Ishikawa (cell line): ENCODE results near the gene MAGI2.

Source experiments
- CEBPB ChIP-seq: IDR thresholded peaks from 2 replicates; pipeline ENCODE4 v1.6.1; 2012
- CREB1 ChIP-seq: IDR thresholded peaks from 2 replicates; pipeline ENCODE4 v1.6.1; 2012; ENCODE audit warnings: low read depth
- EGR1 ChIP-seq: IDR thresholded peaks from 2 replicates; pipeline ENCODE4 v1.6.1; 2012
- EP300 ChIP-seq: IDR thresholded peaks from 2 replicates; pipeline ENCODE4 v1.6.1; 2012; ENCODE audit warnings: borderline replicate concordance
- FOXM1 ChIP-seq: IDR thresholded peaks from 2 replicates; pipeline ENCODE4 v1.6.1; 2012; ENCODE audit warnings: low read depth, borderline replicate concordance
- MAX ChIP-seq: IDR thresholded peaks from 2 replicates; pipeline ENCODE4 v1.6.1; 2012
- NFIC ChIP-seq: IDR thresholded peaks from 2 replicates; pipeline ENCODE4 v1.6.1; 2012
- RAD21 ChIP-seq: IDR thresholded peaks from 2 replicates; pipeline ENCODE4 v1.6.1; 2012; ENCODE audit warnings: low read depth
- REST ChIP-seq: IDR thresholded peaks from 2 replicates; pipeline ENCODE4 v1.6.1; 2012; ENCODE audit warnings: low read depth, mild to moderate bottlenecking
- TAF1 ChIP-seq: IDR thresholded peaks from 2 replicates; pipeline ENCODE4 v1.6.1; 2012; ENCODE audit warnings: low read depth, mild to moderate bottlenecking
- TCF12 ChIP-seq: IDR thresholded peaks from 2 replicates; pipeline ENCODE4 v1.6.1; 2012; ENCODE audit warnings: low read depth
- TEAD4 ChIP-seq: IDR thresholded peaks from 2 replicates; pipeline ENCODE4 v1.6.1; 2012
- YY1 ChIP-seq: IDR thresholded peaks from 2 replicates; pipeline ENCODE4 v1.6.1; 2012; ENCODE audit warnings: low read depth
- ZBTB7A ChIP-seq: IDR thresholded peaks from 2 replicates; pipeline ENCODE4 v1.6.1; 2012; ENCODE audit warnings: low read depth
- TF ChIP-seq, protein P1 (sequence below): IDR thresholded peaks from 2 replicates; pipeline ENCODE4 v1.6.1; 2012

Gene MAGI2

DNA sequence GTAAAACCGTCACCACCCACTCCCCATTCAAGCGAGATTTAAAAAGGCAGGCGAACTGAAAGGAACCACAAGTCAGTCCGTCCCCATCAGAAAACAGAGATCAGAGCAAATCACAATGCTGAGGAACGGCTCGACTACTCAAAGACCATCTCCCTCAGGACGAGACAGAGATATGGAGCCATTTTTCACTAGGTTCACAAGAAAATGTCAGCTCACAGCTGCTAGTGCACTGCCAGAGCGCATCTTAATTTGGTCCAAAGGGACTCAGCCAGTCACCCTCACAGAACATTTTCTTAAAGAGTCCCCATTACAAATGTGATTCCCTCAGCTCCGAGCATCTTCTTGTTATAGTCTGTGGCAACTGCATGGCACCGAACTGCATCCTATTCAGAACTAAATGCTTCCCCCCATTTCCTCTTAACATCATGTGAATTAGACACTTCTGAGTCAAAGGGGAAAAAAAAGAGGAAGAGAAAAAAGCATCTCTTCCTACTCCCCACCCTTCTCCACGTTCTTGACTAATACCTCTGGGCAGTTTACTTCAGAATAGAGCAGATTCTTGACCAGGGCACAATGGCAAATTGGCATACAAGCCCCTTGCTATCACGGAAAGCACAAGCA is 683.9 kb downstream of the MAGI2 start:
- no peak for TF ChIP-seq TAF1
- TF ChIP-seq, protein P1, sequence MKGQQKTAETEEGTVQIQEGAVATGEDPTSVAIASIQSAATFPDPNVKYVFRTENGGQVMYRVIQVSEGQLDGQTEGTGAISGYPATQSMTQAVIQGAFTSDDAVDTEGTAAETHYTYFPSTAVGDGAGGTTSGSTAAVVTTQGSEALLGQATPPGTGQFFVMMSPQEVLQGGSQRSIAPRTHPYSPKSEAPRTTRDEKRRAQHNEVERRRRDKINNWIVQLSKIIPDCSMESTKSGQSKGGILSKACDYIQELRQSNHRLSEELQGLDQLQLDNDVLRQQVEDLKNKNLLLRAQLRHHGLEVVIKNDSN: no peak
- TF ChIP-seq TCF12: no peak
- TF ChIP-seq TEAD4: no peak
- TF ChIP-seq NFIC: no peak
- no peak for TF ChIP-seq CREB1
- TF ChIP-seq FOXM1: no peak
- no peak for TF ChIP-seq REST
- no peak for TF ChIP-seq EGR1
- TF ChIP-seq EP300: no peak
- no peak for TF ChIP-seq YY1
- TF ChIP-seq RAD21: no peak
- TF ChIP-seq CEBPB: no peak
- no peak for TF ChIP-seq ZBTB7A
- TF ChIP-seq MAX: no peak

GRCh38 chr7:78768859-78769258 is 684.6 kb downstream of the MAGI2 start:
- TF ChIP-seq, protein P1: no peak
- TF ChIP-seq EGR1 (no peak), EP300 (no peak), REST (no peak), RAD21 (no peak)

DNA sequence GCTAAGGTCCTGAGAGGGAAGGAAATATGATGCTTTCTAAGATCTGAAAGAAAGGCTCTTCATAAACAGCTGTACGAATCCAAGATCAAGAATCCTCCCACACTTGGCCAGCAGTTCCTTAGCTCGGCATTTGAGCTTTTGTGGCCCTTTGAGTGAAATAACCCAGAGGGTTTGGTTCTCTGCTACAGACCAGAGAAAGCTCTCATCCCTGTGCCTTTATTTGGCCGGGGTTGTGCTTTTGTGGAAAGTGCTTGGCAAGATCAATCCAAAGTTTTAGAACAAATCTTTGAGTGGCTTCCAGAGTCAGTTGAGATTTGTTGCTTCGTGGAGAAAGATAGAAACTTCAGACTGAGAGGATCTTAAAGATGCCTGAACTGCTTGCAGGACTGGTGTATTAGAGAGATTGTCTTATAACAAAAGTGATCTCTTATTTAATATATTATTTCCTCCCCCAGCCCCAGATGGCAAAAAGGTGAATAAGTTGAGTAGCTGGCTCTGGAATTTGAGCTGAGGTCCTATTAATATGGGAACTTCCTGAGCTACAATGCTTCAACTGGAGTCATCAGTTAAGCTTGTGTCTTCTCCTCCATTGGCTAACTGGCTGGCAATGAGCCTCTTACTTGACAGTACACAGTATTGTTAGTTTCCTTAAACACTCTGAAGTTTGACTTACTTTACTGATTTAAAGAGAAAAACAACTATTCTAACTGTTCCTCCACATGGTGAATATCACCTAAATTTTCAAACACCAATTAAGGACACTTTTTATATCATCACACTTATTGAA is 687.3 kb downstream of the MAGI2 start:
- TF ChIP-seq TAF1 (no peak), RAD21 (no peak)

GRCh38 chr7:78764571-78764970 is 688.9 kb downstream of the MAGI2 start:
- no peak for TF ChIP-seq CREB1

GRCh38 chr7:78762625-78763024 is 690.8 kb downstream of the MAGI2 start:
- TF ChIP-seq FOXM1: no peak
- no peak for TF ChIP-seq TAF1
- no peak for TF ChIP-seq REST
- TF ChIP-seq EP300: no peak
- no peak for TF ChIP-seq RAD21
- TF ChIP-seq MAX: no peak
- TF ChIP-seq CREB1: no peak
